ENCODE results near the gene ESPL1. TPM values are rescaled to one million over a fixed set of nuclear protein-coding genes. Genes with fewer than 3 reads are reported as not detected.

Gene ESPL1
- total RNA-seq (1 to 10 TPM; 1.2 to 2.5 (median 1.6) TPM), total RNA-seq (0.14 to 50.5 (median 3.0) reads per million in 29 experiments)
- 0.61 TPM for total RNA-seq (2013)

DNA sequence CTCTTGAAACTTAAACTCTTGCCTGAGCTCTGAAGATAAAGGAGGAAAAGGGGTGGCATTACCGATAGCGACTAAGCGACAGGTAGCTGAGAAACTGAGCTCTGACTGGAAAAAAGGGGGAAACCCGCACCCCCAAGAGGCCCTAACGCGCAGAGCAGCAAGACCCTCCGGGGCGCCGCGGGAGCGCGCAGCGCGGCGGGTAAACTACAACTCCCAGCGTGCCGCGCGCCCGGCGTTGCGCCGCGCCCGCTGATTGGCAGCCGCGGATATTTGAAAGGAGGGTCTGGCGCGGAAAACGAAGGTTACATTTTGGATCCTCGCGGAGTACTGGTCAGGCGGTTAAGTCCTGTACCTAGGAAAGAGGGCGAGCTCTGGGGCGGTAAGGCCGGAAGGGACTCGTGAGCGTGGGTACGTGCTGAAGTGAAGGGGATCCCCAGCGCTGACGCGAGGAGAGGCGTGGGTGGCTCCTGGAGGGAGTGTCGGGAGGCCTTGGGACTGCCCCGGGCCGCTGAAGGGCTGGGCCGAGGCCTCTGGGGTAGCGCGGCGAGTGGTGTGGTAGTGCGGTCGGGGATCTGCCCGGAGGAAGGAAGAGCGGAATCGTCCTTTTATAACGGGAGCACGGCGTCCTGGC, at the start of gene ESPL1:
Gene ESPL1 (plus strand): TSS at position 301 of the 631 bp plus-strand sequence. CDS start 468 bp downstream, outside the sequence.
- ATAC-seq (replicated peaks in 1 of 4) (peak; percentile 91 to 96 (median 94)), DNase-seq (peak; percentile 68 to 89 (median 76))
- Mint-ChIP-seq H3K27me3 (peaks cover 0 to 3% of the 10 kb centered on the region in 2 donors), H3K36me3 (no peaks in the 10 kb centered on the region), H3K4me1 (peaks cover 20 to 22% (median 21%) of the 10 kb centered on the region in 3 donors), H3K27ac (peak within 1 kb of the TSS; percentile 75 to 91), H3K4me3 (peak within 1 kb of the TSS; percentile 89 to 98 (median 92)), H3K9me3 (no peaks in the 10 kb centered on the region)
- Histone ChIP-seq H3K27ac (ENCODE audit: low read length) (peak within 1 kb of the TSS; percentile 71), H3K4me3 (ENCODE audit: control insufficient read depth in 1 of 2, extremely low read depth in 1 of 2, low read length in 1 of 2) (peak within 1 kb of the TSS; percentile 81 to 92), H3K4me1 (ENCODE audit: control insufficient read depth in 1 of 2, extremely low read depth in 1 of 2, insufficient read depth in 2 of 2, low read length in 2 of 2) (peaks cover 0 to 16% of the 10 kb centered on the region in 2 experiments), H3K9me3 (no peaks in the 10 kb centered on the region), H3K36me3 (ENCODE audit: control insufficient read depth in 2 of 2, extremely low read depth in 1 of 2, insufficient read depth in 1 of 2, low read length in 1 of 2) (no peaks in the 10 kb centered on the region), H3K27me3 (replicated peaks in 1 of 2; ENCODE audit: control insufficient read depth in 2 of 2, extremely low read depth in 1 of 2, insufficient read depth in 2 of 2, low read length in 1 of 2) (no peaks in the 10 kb centered on the region)
- WGBS (ENCODE audit: insufficient coverage), result under 1% methylated on average over 55 of the region's 58 CpGs
- POLR2A ChIA-PET, result interaction anchor here (0.5 to 1.0 kb wide), 4 partner anchors 35 to 1090 kb away, joined by 3 to 4 read pairs (median 3); no protein-coding TSS in a partner anchor
- CTCF ChIA-PET, result interaction anchor here (0.6 to 3.3 kb wide), 30 partner anchors 10 to 208 kb away, joined by 3 to 34 read pairs (median 4); partner anchors contain the start of genes AAAS (in 1 of the 2), CSAD (in 1 of the 2), MYG1 (in 1 of the 2) and ZNF740 (in 1 of the 2)

DNA sequence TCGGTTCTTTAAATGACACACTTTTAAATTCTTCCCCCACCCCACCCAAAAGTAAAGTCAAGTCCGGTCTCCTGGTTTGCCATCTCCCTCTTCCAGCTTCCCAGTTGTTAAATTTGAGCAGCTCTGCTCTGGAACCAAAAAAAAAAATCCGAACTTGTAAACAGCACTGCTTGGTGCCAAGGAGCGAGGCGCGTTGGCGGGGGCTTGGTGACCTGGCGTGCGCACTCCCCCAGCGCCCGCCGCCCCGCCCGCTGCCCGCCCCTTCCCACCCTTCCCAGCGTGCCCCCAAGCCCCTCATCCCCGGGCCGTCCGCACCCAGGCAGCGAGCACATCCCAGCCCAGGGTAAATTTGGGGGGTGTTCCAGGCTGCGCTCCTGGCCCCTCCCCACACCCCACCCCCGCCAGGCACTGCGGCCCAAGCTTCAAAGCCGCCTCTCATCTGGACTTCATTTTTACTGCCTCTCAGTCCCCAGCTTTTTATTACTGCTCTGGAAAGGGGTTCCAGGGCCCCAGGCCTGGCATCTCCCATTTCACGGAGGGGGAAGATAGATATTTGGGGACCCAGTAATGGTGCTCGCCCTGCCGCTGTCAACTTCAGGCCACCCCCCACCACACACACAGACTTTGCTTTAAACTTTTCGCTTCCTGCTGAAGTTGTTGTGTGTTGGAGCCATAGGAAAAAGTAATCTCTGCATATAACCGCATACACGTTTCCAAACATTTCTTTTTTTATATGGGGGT, 49.4 kb upstream of the ESPL1 start:
- Mint-ChIP-seq H3K27ac (peak overlapping the region; percentile 93 to 99), H3K9me3 (no peaks in the 10 kb centered on the region), H3K4me3 (peak overlapping the region; percentile 95 to 98 (median 96)), H3K36me3 (peaks cover 13% of the 10 kb centered on the region), H3K27me3 (no peaks in the 10 kb centered on the region), H3K4me1 (peaks cover 72 to 78% (median 75%) of the 10 kb centered on the region in 3 donors)
- WGBS (ENCODE audit: insufficient coverage), result 60% methylated on average over 1 of the region's 30 CpGs
- CTCF ChIA-PET, result interaction anchor here (0.8 to 2.0 kb wide), 4 partner anchors 18 to 49 kb away, joined by 3 to 9 read pairs (median 4); partner anchors contain the start of gene ESPL1 (in 1 of the 2)
- Histone ChIP-seq H3K4me1 (ENCODE audit: control insufficient read depth in 1 of 2, extremely low read depth in 1 of 2, insufficient read depth in 2 of 2, low read length in 2 of 2) (peaks cover 40 to 90% of the 10 kb centered on the region in 2 experiments), H3K27me3 (replicated peaks in 1 of 2; ENCODE audit: control insufficient read depth in 2 of 2, extremely low read depth in 1 of 2, insufficient read depth in 2 of 2, low read length in 1 of 2) (no peaks in the 10 kb centered on the region), H3K36me3 (ENCODE audit: control insufficient read depth in 2 of 2, extremely low read depth in 1 of 2, insufficient read depth in 1 of 2, low read length in 1 of 2) (peaks cover 0 to 19% of the 10 kb centered on the region in 2 donors), H3K9me3 (no peaks in the 10 kb centered on the region), H3K4me3 (ENCODE audit: control insufficient read depth in 1 of 2, extremely low read depth in 1 of 2, low read length in 1 of 2) (peak overlapping the region; percentile 82 to 85), H3K27ac (ENCODE audit: low read length) (peak overlapping the region; percentile 92)
- no peak for DNase-seq
- no peak for ATAC-seq (replicated peaks in 1 of 4)
- POLR2A ChIA-PET, result interaction anchor here (0.5 to 0.9 kb wide), 3 partner anchors 16 to 1568 kb away, joined by 3 to 5 read pairs (median 3); partner anchors contain the start of gene ESPL1 (in 1 of the 2)

DNA sequence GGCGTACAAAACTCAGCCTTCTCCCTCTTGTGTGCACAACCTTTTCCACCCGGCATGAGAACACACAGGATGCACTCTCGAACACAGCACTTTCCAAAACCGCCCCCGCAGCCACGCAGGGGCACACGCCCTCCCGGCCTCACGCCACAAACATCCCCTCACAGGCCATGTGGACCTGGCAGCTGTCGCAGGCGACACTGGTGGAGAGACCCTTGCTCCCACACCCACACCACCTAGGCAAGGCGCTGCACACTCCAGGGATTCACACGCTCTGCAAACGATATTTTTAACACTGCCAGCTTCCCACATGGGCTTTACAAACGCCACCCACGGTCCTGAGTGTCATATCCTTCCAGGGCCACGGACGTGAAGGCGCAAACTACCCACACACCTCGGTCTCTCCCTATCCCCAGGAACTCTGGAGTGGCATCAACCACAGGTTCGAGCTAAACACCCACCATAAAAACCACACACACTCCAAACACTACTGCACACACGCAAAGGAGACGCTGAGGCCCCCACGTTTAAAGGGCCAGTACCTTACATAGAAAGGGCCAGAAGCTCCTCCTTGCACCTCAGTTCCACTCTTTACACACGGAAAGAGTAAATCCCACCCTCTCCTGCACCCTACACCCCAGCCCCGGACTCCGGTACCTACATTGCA, 48.7 kb upstream of the ESPL1 start:
- H3K36me3 ChIP-seq (ENCODE audit: control insufficient read depth in 2 of 2, extremely low read depth in 1 of 2, insufficient read depth in 1 of 2, low read length in 1 of 2), result peaks cover 0 to 12% of the 10 kb centered on the region in 2 donors
- H3K27ac Mint-ChIP-seq, result peak overlapping the region; percentile 92 to 99
- DNase-seq, result peak in 9 of 35 experiments; percentile 22 to 70 (median 44)

DNA sequence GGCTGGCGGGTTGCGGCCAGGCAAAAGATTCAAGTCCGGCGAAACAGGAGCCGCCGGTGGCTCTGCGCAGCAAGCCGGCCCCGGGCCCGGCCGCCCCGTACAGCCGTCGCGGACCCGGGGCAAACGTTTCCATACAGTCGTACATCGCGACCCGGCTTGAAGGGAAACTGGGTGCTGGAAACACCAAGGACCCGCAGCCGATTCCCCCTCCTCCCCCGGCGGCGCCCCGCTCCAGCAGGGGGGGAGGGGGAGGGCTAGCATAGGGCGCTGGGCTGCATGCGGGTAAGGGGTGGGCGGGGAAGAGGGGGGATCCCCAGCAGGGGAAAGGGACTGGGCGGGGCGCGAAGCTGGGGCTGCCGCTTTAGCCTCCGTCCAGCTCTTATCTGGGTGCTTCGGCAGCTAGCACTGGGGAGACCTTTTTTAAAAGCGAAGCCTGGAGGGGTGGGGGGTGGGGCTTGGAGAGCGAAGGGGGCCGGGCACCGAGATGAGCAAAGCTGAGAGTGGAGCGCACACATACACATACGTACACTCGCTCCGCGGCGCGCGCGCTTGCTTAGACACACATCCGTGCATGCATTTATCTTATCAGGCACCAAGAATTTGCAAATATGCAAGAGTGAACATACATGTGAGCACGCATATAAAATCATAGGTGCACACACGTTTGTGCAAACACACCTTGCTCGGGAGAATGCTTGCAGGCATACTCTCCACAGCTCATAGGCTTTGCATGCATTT, 48.0 kb upstream of the ESPL1 start:
- Histone ChIP-seq H3K4me1 (ENCODE audit: control insufficient read depth in 1 of 2, extremely low read depth in 1 of 2, insufficient read depth in 2 of 2, low read length in 2 of 2) (peaks cover 50 to 91% of the 10 kb centered on the region in 2 experiments), H3K27me3 (replicated peaks in 1 of 2; ENCODE audit: control insufficient read depth in 2 of 2, extremely low read depth in 1 of 2, insufficient read depth in 2 of 2, low read length in 1 of 2) (no peaks in the 10 kb centered on the region), H3K36me3 (ENCODE audit: control insufficient read depth in 2 of 2, extremely low read depth in 1 of 2, insufficient read depth in 1 of 2, low read length in 1 of 2) (peaks cover 0 to 5% of the 10 kb centered on the region in 2 donors), H3K4me3 (ENCODE audit: control insufficient read depth in 1 of 2, extremely low read depth in 1 of 2, low read length in 1 of 2) (peak overlapping the region; percentile 82 to 85), H3K27ac (ENCODE audit: low read length) (peak overlapping the region; percentile 92), H3K9me3 (no peaks in the 10 kb centered on the region)
- CTCF ChIA-PET, result interaction anchor here (0.6 to 2.3 kb wide), 17 partner anchors 8 to 160 kb away, joined by 3 to 17 read pairs (median 4); partner anchors contain the start of genes ESPL1 (in 1 of the 2), MYG1 (in 1 of the 2) and SP1 (in 1 of the 2)
- peak overlapping the region; percentile 95 to 98 (median 96) for H3K4me3 Mint-ChIP-seq
- POLR2A ChIA-PET, result interaction anchor here (0.5 to 0.7 kb wide), 5 partner anchors 8 to 55 kb away, joined by 4 to 9 read pairs (median 5); no protein-coding TSS in a partner anchor
- H3K4me1 Mint-ChIP-seq, result peaks cover 72 to 82% (median 75%) of the 10 kb centered on the region in 3 donors
- H3K27ac Mint-ChIP-seq, result peak overlapping the region; percentile 92 to 99
- H3K9me3 Mint-ChIP-seq, result no peaks in the 10 kb centered on the region
- H3K27me3 Mint-ChIP-seq, result no peaks in the 10 kb centered on the region
- H3K36me3 Mint-ChIP-seq, result peaks cover 5% of the 10 kb centered on the region
- 0% methylated on average over 17 of the region's 53 CpGs for WGBS (ENCODE audit: insufficient coverage)
- peak; percentile 66 to 75 (median 72) for ATAC-seq (replicated peaks in 1 of 4)
- peak; percentile 68 to 91 (median 82) for DNase-seq

More for the DNA sequence above, 48.7 kb upstream of the ESPL1 start:
- Histone ChIP-seq H3K4me3 (ENCODE audit: control insufficient read depth in 1 of 2, extremely low read depth in 1 of 2, low read length in 1 of 2) (peak overlapping the region; percentile 82 to 85), H3K27me3 (replicated peaks in 1 of 2; ENCODE audit: control insufficient read depth in 2 of 2, extremely low read depth in 1 of 2, insufficient read depth in 2 of 2, low read length in 1 of 2) (no peaks in the 10 kb centered on the region), H3K4me1 (ENCODE audit: control insufficient read depth in 1 of 2, extremely low read depth in 1 of 2, insufficient read depth in 2 of 2, low read length in 2 of 2) (peaks cover 47 to 91% of the 10 kb centered on the region in 2 experiments), H3K9me3 (no peaks in the 10 kb centered on the region), H3K27ac (ENCODE audit: low read length) (peak overlapping the region; percentile 92)
- POLR2A ChIA-PET, result interaction anchor here (0.5 to 0.9 kb wide), 4 partner anchors 8 to 114 kb away, joined by 4 to 7 read pairs (median 4); no protein-coding TSS in a partner anchor
- 0% methylated on average over 26 of the region's 27 CpGs for WGBS (ENCODE audit: insufficient coverage)
- Mint-ChIP-seq H3K4me1 (peaks cover 72 to 81% (median 75%) of the 10 kb centered on the region in 3 donors), H3K4me3 (peak overlapping the region; percentile 95 to 98 (median 96)), H3K27me3 (no peaks in the 10 kb centered on the region), H3K9me3 (no peaks in the 10 kb centered on the region), H3K36me3 (peaks cover 7% of the 10 kb centered on the region)
- ATAC-seq (replicated peaks in 1 of 4), result peak; percentile 9 to 29 (median 21)
- CTCF ChIA-PET, result interaction anchor here (0.7 to 2.3 kb wide), 15 partner anchors 8 to 139 kb away, joined by 3 to 17 read pairs (median 4); partner anchors contain the start of genes ESPL1 (in 1 of the 2) and MYG1 (in 1 of the 2)

DNA sequence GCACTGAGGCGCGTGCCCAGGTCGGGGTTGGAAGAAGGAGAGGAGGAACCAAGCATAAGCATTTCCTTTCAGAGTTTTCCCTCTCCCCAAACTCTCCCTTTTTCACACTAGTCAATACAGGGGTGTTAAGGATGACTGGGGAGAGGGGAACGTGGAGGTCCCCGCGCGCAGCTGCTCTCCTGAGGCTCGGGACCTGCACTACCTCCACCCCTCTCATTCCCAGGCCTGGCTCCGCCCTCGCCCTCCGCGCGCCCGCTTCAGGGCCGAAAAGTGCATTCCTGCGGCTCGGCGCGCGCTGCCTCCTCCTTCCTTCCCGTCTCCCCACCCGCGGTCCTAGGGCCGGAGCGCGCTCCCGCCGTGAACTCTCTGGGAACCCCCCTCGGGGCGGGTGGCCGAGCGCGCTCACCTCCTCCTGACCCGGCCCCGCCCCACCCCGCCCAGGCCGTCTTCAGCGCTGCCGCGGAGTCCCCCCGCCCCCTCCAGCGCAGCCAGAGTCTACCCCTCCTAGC, 47.4 kb upstream of the ESPL1 start:
- ATAC-seq (replicated peaks in 1 of 4), result peak; percentile 61 to 69 (median 62)
- POLR2A ChIA-PET, result interaction anchor here (0.5 to 0.6 kb wide), 3 partner anchors 32 to 55 kb away, joined by 5 to 9 read pairs (median 5); no protein-coding TSS in a partner anchor
- WGBS (ENCODE audit: insufficient coverage), result 0% methylated on average over 27 of the region's 42 CpGs
- peak overlapping the region; percentile 98 for H3K27ac ChIP-seq (ENCODE audit: low read length)
- CTCF ChIA-PET, result interaction anchor here (0.6 to 2.3 kb wide), 15 partner anchors 8 to 159 kb away, joined by 3 to 12 read pairs (median 3); partner anchors contain the start of genes ESPL1 (in 1 of the 2), MYG1 (in 1 of the 2) and SP1 (in 1 of the 2)
- H3K4me1 Mint-ChIP-seq, result peaks cover 72 to 85% (median 75%) of the 10 kb centered on the region in 3 donors
- H3K4me3 Mint-ChIP-seq, result peak overlapping the region; percentile 95 to 98 (median 96)
- no peaks in the 10 kb centered on the region for H3K9me3 Mint-ChIP-seq
- peaks cover 5% of the 10 kb centered on the region for H3K36me3 Mint-ChIP-seq
- H3K4me1 ChIP-seq (ENCODE audit: control insufficient read depth in 1 of 2, extremely low read depth in 1 of 2, insufficient read depth in 2 of 2, low read length in 2 of 2), result peaks cover 49 to 91% of the 10 kb centered on the region in 2 experiments
- H3K27me3 Mint-ChIP-seq, result no peaks in the 10 kb centered on the region
- no peaks in the 10 kb centered on the region for H3K36me3 ChIP-seq (ENCODE audit: control insufficient read depth in 2 of 2, extremely low read depth in 1 of 2, insufficient read depth in 1 of 2, low read length in 1 of 2)
- H3K9me3 ChIP-seq, result no peaks in the 10 kb centered on the region
- no peaks in the 10 kb centered on the region for H3K27me3 ChIP-seq (replicated peaks in 1 of 2; ENCODE audit: control insufficient read depth in 2 of 2, extremely low read depth in 1 of 2, insufficient read depth in 2 of 2, low read length in 1 of 2)
- peak overlapping the region; percentile 58 to 82 for H3K4me3 ChIP-seq (ENCODE audit: control insufficient read depth in 1 of 2, extremely low read depth in 1 of 2, low read length in 1 of 2)
- DNase-seq, result peak in 33 of 35 experiments; percentile 50 to 90 (median 66)
- peak overlapping the region; percentile 91 to 97 for H3K27ac Mint-ChIP-seq

Measured in T-cell (primary cell).